OCI-LY7 (cell line): Measurements from ENCODE around the gene MROH2A. TPM values are rescaled to one million over a fixed set of nuclear protein-coding genes. Genes with fewer than 3 reads are reported as not detected.

Source experiments
- BruUV-seq: library from RNA; stranded (reverse); fragments of 400-500 nt; replicated peaks from 2 replicates; lab custom pipeline; 2021; lab: Mats Ljungman, UMichigan
- CTCF ChIA-PET: fragments of 300-600 bp; sonication (Branson Sonifier 250); formaldehyde crosslinking; loops from one replicate; lab custom pipeline; 2022; ENCODE audit warnings: antibody characterized with exemption; ENCODE audit not compliant: unreplicated experiment; lab: Charles Lee
- POLR2A ChIA-PET: fragments of 300-600 bp; sonication (Branson Sonifier 250); formaldehyde crosslinking; loops from one replicate; lab custom pipeline; 2022; ENCODE audit warnings: antibody characterized with exemption; lab: Charles Lee
- DNase-seq: peaks from one replicate; pipeline ENCODE4 v3.0.0-alpha.2; 2015; ENCODE audit warnings: low spot score
- H2AFZ ChIP-seq: fragments of 200-600 bp; sonication (generic), shearing (Covaris generic); 2 replicates; pipeline ENCODE4 v1.6.1; 2014; ENCODE audit warnings: mild to moderate bottlenecking, antibody characterized with exemption, low read length, moderate library complexity
- H3K27ac ChIP-seq: fragments of 200-600 bp; sonication (generic); 2 replicates; pipeline ENCODE4 v1.5.1; 2014; ENCODE audit warnings: mixed run types, low read depth, mild to moderate bottlenecking, moderate library complexity, low read length, inconsistent platforms; ENCODE audit not compliant: poor library complexity, severe bottlenecking
- H3K36me3 ChIP-seq: fragments of 200-600 bp; sonication (generic); 2 replicates; pipeline ENCODE4 v1.6.1; 2014; ENCODE audit warnings: mild to moderate bottlenecking, antibody characterized with exemption, low read length, moderate library complexity, mixed read lengths; ENCODE audit not compliant: insufficient read depth
- H3K4me1 ChIP-seq: fragments of 200-600 bp; sonication (generic); 2 replicates; pipeline ENCODE4 v1.5.1; 2014; ENCODE audit warnings: mild to moderate bottlenecking, low read length; ENCODE audit not compliant: insufficient read depth, poor library complexity, severe bottlenecking
- H3K4me2 ChIP-seq: fragments of 200-600 bp; sonication (generic); 2 replicates; pipeline ENCODE4 v1.6.1; 2014; ENCODE audit warnings: mild to moderate bottlenecking, low read length
- H3K4me3 ChIP-seq: fragments of 200-600 bp; sonication (generic); 2 replicates; pipeline ENCODE4 v1.5.1; 2014; ENCODE audit warnings: mild to moderate bottlenecking, low read depth, low read length; ENCODE audit not compliant: poor library complexity, severe bottlenecking
- H3K79me2 ChIP-seq: fragments of 200-600 bp; sonication (generic); 2 replicates; pipeline ENCODE4 v1.6.1; 2016; ENCODE audit warnings: low read depth, mild to moderate bottlenecking, low read length, moderate library complexity, mixed read lengths; ENCODE audit not compliant: insufficient read depth
- H3K9me2 ChIP-seq: fragments of 200-600 bp; sonication (generic); 2 replicates; pipeline ENCODE4 v1.6.1; 2016; ENCODE audit warnings: mild to moderate bottlenecking, low read length, mixed read lengths; ENCODE audit not compliant: insufficient read depth
- H3K9me3 ChIP-seq: fragments of 200-600 bp; sonication (generic); 2 replicates; pipeline ENCODE4 v1.6.1; 2014; ENCODE audit warnings: mild to moderate bottlenecking, mixed run types, low read length, mixed read lengths
- H4K20me1 ChIP-seq: fragments of 200-600 bp; sonication (generic); 2 replicates; pipeline ENCODE4 v1.6.1; 2014; ENCODE audit warnings: mild to moderate bottlenecking, antibody characterized with exemption, low read length, moderate library complexity, mixed read lengths; ENCODE audit not compliant: insufficient read depth
- EZH2phosphoT487 ChIP-seq: fragments of 200-600 bp; sonication (generic); IDR thresholded peaks from 2 replicates; pipeline ENCODE4 v1.6.1; 2018; ENCODE audit warnings: low read depth, borderline replicate concordance, mild to moderate bottlenecking, mixed run types, antibody characterized with exemption, low read length, moderate library complexity, mixed read lengths
- intact Hi-C: fragments of 100-400 bp; cut with micrococcal nuclease; formaldehyde crosslinking; loops from one replicate; pipeline ENCODE4 v1.10.0; 2022; ENCODE audit not compliant: unreplicated experiment
- total RNA-seq, 2 experiments: library from RNA; depleted of rRNA in 1 of 2; stranded (reverse); fragments of >200 nt in 1 of 2; shearing (Covaris generic) in 1 of 2; gene quantifications; 2 replicates each; pipeline ENCODE4 v1.2.3, GENCODE V29; 2014 to 2022
- TF ChIP-seq, protein P1 (sequence below): fragments of 200-600 bp; sonication (generic); conservative IDR thresholded peaks from 2 replicates; pipeline ENCODE4 v1.5.1; 2014; ENCODE audit warnings: mild to moderate bottlenecking, antibody characterized with exemption, low read length, moderate library complexity, mixed read lengths

The MROH2A gene
- total RNA-seq, 2 experiments from 2014 or later: not detected

DNA sequence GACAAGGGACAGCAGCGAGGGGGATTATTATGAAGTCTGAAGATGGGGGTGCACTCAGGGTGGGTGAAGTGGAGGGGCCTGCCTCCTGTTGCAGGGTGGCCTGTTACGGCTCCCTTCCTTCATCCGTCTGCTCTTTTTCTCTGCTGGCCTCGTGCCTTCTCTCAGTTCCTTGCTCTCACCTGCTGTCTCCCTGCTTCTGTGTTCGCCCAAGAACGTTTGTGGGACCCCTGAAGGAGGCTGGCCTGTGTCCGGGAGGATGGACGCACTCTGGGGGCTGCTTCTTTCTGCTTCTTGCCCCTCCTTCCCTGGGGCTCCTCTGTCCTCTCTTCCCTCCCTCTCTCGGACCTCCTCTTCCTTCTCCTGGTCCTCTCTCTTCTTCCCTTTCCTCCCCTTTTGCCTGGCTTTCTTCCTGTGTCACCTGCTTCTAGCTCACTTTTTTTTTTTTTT lies 13.8 kb downstream of the MROH2A start:
- H2AFZ ChIP-seq: no peak overlapping the region
- H3K36me3 ChIP-seq: no peaks in the 10 kb centered on the region
- intact Hi-C loops: no loop called here
- no peak for TF ChIP-seq EZH2phosphoT487
- TF ChIP-seq, protein P1, sequence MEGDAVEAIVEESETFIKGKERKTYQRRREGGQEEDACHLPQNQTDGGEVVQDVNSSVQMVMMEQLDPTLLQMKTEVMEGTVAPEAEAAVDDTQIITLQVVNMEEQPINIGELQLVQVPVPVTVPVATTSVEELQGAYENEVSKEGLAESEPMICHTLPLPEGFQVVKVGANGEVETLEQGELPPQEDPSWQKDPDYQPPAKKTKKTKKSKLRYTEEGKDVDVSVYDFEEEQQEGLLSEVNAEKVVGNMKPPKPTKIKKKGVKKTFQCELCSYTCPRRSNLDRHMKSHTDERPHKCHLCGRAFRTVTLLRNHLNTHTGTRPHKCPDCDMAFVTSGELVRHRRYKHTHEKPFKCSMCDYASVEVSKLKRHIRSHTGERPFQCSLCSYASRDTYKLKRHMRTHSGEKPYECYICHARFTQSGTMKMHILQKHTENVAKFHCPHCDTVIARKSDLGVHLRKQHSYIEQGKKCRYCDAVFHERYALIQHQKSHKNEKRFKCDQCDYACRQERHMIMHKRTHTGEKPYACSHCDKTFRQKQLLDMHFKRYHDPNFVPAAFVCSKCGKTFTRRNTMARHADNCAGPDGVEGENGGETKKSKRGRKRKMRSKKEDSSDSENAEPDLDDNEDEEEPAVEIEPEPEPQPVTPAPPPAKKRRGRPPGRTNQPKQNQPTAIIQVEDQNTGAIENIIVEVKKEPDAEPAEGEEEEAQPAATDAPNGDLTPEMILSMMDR: no peak
- no TSS peak for BruUV-seq
- no peaks in the 10 kb centered on the region for H3K79me2 ChIP-seq
- H3K27ac ChIP-seq: no peak overlapping the region
- no peaks in the 10 kb centered on the region for H3K9me3 ChIP-seq
- no peaks in the 10 kb centered on the region for H4K20me1 ChIP-seq
- no peak overlapping the region for H3K4me2 ChIP-seq
- DNase-seq: no peak
- no peaks in the 10 kb centered on the region for H3K9me2 ChIP-seq
- CTCF ChIA-PET: no interaction called here
- POLR2A ChIA-PET: interaction anchor here (0.5 to 1.3 kb wide), 3 partner anchors 9 to 270 kb away, joined by 3 read pairs; no protein-coding TSS in a partner anchor
- H3K4me1 ChIP-seq: no peaks in the 10 kb centered on the region
- no peak overlapping the region for H3K4me3 ChIP-seq

DNA sequence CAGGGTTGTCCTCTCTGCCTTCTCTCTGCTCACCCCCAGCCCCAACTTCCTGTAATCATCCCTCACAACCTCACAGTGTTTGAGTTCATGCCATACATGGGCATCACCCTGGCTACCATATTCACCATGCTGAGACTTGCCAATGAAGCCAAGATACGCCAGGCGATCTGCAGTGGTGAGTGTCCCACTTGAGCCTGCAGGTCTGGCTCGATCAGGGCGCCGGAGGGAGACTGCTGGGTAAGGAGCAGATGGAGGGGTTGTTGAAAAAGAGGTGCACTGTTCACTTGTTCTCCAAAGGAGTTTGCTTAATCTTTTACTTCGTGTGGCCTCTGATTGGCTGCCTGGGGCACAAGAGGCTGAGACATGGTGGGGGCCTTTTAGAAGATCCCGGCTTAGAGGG lies 14.6 kb downstream of the MROH2A start:
- H3K4me2 ChIP-seq: no peak overlapping the region
- ChIA-PET CTCF (no interaction called here), POLR2A (no interaction called here)

More for the DNA sequence above, 14.6 kb downstream of the MROH2A start:
- TF ChIP-seq, protein P1: no peak
- no peak for TF ChIP-seq EZH2phosphoT487
- Histone ChIP-seq H3K4me1 (no peaks in the 10 kb centered on the region), H3K36me3 (no peaks in the 10 kb centered on the region), H3K27ac (no peak overlapping the region), H2AFZ (no peak overlapping the region), H3K9me3 (no peaks in the 10 kb centered on the region), H4K20me1 (no peaks in the 10 kb centered on the region), H3K4me3 (no peak overlapping the region), H3K79me2 (no peaks in the 10 kb centered on the region), H3K9me2 (no peaks in the 10 kb centered on the region)
- no peak for DNase-seq
- BruUV-seq: no TSS peak
- intact Hi-C loops: no loop called here
